DND-41 (cell line): Measurements from ENCODE around the gene ICOS.

ENCODE experiments used
- EZH2 ChIP-seq: IDR thresholded peaks from 3 replicates; pipeline ENCODE4 v1.6.1; 2012; ENCODE audit warnings: borderline replicate concordance, low read depth, mild to moderate bottlenecking, moderate library complexity, low read length, inconsistent platforms; ENCODE audit not compliant: severe bottlenecking
- TF ChIP-seq, protein P1 (sequence below): IDR thresholded peaks from 2 replicates; pipeline ENCODE4 v1.5.1; 2012; ENCODE audit warnings: borderline replicate concordance, low read length, moderate library complexity, mild to moderate bottlenecking; ENCODE audit not compliant: poor library complexity, severe bottlenecking; ENCODE audit errors: extremely low read depth

DNA sequence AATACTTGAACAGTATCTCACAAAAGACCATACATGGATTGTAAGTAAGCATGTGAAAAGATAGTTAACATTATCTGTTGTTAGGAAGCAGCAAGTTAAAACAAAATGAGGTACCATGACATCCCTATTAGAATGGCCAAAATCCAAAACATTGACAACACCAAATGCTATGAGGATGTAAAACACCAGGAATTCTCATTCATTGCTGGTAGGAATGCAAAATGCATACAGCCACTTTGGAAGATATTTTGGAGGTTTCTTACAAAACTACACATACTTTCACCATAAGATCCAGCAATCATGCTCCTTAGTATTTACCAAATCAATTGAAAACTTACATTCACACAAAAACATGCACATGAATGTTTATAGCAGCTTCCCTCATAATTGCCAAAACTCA, 30.9 kb upstream of the ICOS start:
- no peak for TF ChIP-seq EZH2
- TF ChIP-seq, protein P1, sequence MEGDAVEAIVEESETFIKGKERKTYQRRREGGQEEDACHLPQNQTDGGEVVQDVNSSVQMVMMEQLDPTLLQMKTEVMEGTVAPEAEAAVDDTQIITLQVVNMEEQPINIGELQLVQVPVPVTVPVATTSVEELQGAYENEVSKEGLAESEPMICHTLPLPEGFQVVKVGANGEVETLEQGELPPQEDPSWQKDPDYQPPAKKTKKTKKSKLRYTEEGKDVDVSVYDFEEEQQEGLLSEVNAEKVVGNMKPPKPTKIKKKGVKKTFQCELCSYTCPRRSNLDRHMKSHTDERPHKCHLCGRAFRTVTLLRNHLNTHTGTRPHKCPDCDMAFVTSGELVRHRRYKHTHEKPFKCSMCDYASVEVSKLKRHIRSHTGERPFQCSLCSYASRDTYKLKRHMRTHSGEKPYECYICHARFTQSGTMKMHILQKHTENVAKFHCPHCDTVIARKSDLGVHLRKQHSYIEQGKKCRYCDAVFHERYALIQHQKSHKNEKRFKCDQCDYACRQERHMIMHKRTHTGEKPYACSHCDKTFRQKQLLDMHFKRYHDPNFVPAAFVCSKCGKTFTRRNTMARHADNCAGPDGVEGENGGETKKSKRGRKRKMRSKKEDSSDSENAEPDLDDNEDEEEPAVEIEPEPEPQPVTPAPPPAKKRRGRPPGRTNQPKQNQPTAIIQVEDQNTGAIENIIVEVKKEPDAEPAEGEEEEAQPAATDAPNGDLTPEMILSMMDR, result no peak
